ENCODE measurements around the gene RIPPLY1.

GRCh38 chrX:106933538-106933961 is 30.4 kb upstream of the RIPPLY1 start:
- no peak for TF ChIP-seq CTCF (IDR thresholded peaks at IDR 0.05)
- no peak for TF ChIP-seq POLR2A (IDR thresholded peaks at IDR 0.05)

Measured in vagina (tissue), 2 donors.